BLaER1 treated with 17β-estradiol and CSF1 and Interleukin-3, amounts not matched to agents 10 nM and 100 nM (cell line): ENCODE data around the gene PHF8.

Experiments used
- H3K27ac ChIP-seq, 11 experiments: shearing (Covaris generic); formaldehyde crosslinking; 2 replicates each; pipeline ENCODE4 v1.8.1; 2022
- H3K27me3 ChIP-seq, 11 experiments: shearing (Covaris generic); formaldehyde crosslinking; 2 replicates each; pipeline ENCODE4 v1.8.1; 2022
- H3K36me3 ChIP-seq, 11 experiments: shearing (Covaris generic); formaldehyde crosslinking; 2 replicates each; pipeline ENCODE4 v1.8.1; 2022
- H3K4me1 ChIP-seq, 10 experiments: shearing (Covaris generic); formaldehyde crosslinking; 2 replicates each; pipeline ENCODE4 v1.8.1; 2022
- H3K4me2 ChIP-seq, 11 experiments: shearing (Covaris generic); formaldehyde crosslinking; 2 replicates each; pipeline ENCODE4 v1.8.1; 2022
- H3K4me3 ChIP-seq, 10 experiments: shearing (Covaris generic); formaldehyde crosslinking; 2 replicates each; pipeline ENCODE4 v1.8.1; 2022
- H3K9ac ChIP-seq, 11 experiments: shearing (Covaris generic); formaldehyde crosslinking; 2 replicates each; pipeline ENCODE4 v1.8.1; 2022
- H3K9me3 ChIP-seq, 11 experiments: shearing (Covaris generic); formaldehyde crosslinking; replicated peaks in 1 of 11; 2 replicates each; pipeline ENCODE4 v1.8.1; 2022
- H4K20me1 ChIP-seq, 11 experiments: shearing (Covaris generic); formaldehyde crosslinking; 2 replicates each; pipeline ENCODE4 v1.8.1; 2022
- Cebpa-rat ChIP-seq, 11 experiments: shearing (Covaris generic); IDR thresholded peaks; 2 replicates each; pipeline ENCODE4 v1.8.1; 2022

Gene PHF8

DNA sequence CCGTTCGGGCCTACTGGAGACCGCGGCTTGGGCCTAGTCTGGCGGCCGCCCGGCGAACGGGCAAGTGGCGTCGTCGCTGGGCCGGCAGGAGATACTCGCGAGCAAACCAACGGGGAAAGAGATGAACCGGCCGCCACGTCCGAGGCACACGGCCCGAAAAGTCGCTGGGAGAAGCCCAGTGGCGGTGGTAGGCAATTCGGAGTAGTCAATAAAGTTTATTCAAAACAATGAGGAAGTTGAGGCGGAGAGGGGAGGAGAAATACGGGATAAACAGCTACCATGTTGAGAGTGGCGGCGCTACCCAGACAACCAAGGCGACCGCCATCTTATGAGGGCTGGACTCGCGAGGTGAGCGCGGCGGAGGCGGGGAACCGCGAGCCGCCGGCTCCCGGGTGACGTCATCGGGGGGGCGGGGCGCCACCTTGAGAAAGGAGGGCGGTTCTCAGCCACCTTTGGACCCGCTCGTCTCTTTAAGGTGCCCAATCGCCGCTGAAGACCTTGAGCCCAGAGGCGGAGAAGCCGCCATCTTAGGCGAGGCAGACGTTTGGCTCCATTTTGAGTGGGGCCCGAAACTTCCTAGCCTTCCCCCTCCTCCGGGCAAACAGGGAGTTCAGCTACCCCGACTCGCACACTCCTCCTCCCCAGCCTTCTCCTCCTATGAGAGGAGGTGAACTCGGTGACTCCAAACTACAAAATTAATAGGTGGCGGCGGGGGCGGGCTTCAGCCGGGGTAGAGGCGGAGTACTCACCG, at the start of gene PHF8:
TSS of gene PHF8 (minus strand) at position 348 of the 751 bp plus-strand sequence. CDS start 1,745 bp downstream, outside the sequence.
- peaks cover 0 to 14% (median 11%) of the 10 kb centered on the region in 11 experiments; a peak in 12 of 22 replicates for H3K9me3 ChIP-seq

DNA sequence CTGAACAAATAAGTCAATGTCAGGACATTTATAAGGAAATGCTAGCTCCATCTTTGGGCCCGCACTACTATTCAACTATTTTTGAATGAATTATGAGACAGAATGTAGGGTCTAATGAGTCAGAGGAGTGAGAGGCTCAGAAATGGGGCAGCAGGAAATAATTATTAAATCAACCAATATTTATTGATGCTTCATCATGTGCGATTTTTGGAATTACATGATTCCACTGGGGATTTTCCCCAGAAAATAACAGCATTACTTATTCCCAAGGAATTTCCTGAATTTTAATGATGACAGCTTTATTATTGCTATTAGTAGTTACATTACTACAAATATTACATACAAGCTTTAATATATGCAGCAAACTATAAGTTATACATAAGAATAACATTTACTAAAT, 49.3 kb upstream of the PHF8 start:
- Histone ChIP-seq H3K4me3 (no peak overlapping the region), H3K4me2 (no peak overlapping the region), H3K9ac (no peak overlapping the region), H3K4me1 (no peaks in the 10 kb centered on the region), H4K20me1 (no peaks in the 10 kb centered on the region; a peak in 3 of 22 replicates), H3K27ac (no peak overlapping the region), H3K9me3 (no peaks in the 10 kb centered on the region), H3K27me3 (peaks cover 57 to 90% (median 85%) of the 10 kb centered on the region in 11 experiments), H3K36me3 (peaks cover 0 to 23% (median 11%) of the 10 kb centered on the region in 11 experiments; a peak in 10 of 22 replicates)
- TF ChIP-seq Cebpa-rat (IDR thresholded peaks at IDR 0.05) = no peak

More for the DNA sequence above, at the start of gene PHF8:
- Histone ChIP-seq H3K27me3 (peaks cover 37 to 78% (median 51%) of the 10 kb centered on the region in 11 experiments), H3K9ac (peak within 1 kb of the TSS; percentile 87 to 99 (median 96)), H4K20me1 (peaks cover 0 to 4% (median 0%) of the 10 kb centered on the region in 11 experiments; a peak in 5 of 22 replicates), H3K36me3 (peaks cover 12 to 31% (median 22%) of the 10 kb centered on the region in 11 experiments; a peak in 21 of 22 replicates), H3K27ac (peak within 1 kb of the TSS; percentile 87 to 98 (median 96)), H3K4me3 (peak within 1 kb of the TSS; percentile 64 to 81 (median 76)), H3K4me1 (peaks cover 0 to 19% (median 14%) of the 10 kb centered on the region in 10 experiments; a peak in 16 of 20 replicates), H3K4me2 (peak within 1 kb of the TSS; percentile 67 to 86 (median 76))
- TF ChIP-seq Cebpa-rat (IDR thresholded peaks at IDR 0.05) = no peak; a peak in 1 of 22 replicates

GRCh38 chrX:54093159-54093558, 48.9 kb upstream of the PHF8 start:
- no peak overlapping the region for H3K4me2 ChIP-seq
- H3K27ac ChIP-seq = no peak overlapping the region
- H3K36me3 ChIP-seq = peaks cover 0 to 23% (median 11%) of the 10 kb centered on the region in 11 experiments; a peak in 10 of 22 replicates
- H3K4me3 ChIP-seq = no peak overlapping the region
- no peak overlapping the region for H3K9ac ChIP-seq
- no peaks in the 10 kb centered on the region; a peak in 3 of 22 replicates for H4K20me1 ChIP-seq
- H3K9me3 ChIP-seq = no peaks in the 10 kb centered on the region
- H3K4me1 ChIP-seq = no peaks in the 10 kb centered on the region
- no peak for TF ChIP-seq Cebpa-rat (IDR thresholded peaks at IDR 0.05)
- H3K27me3 ChIP-seq = peaks cover 59 to 91% (median 87%) of the 10 kb centered on the region in 11 experiments

DNA sequence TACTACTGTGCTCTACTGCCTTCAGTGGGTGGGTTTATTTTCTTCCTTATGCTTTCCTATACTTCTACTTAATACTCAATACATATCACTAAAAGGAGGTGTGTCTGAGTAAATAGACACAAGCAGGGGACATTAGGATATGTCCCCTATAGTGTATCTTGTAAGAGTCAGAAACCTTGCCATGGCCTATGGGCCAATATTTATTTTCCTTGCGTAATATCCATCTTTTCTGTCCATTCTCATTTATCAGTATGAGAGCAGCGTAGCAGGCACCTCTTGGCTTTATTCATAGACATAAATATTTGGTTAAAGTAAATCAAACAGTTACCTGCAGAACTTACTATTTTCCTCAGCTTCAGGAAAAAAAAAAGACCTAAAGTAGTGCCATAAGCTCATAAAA, 46.6 kb upstream of the PHF8 start:
- no peak overlapping the region for H3K9ac ChIP-seq
- peaks cover 69 to 100% (median 96%) of the 10 kb centered on the region in 11 experiments for H3K27me3 ChIP-seq
- H4K20me1 ChIP-seq = no peaks in the 10 kb centered on the region; a peak in 3 of 22 replicates
- H3K4me2 ChIP-seq = no peak overlapping the region
- TF ChIP-seq Cebpa-rat (IDR thresholded peaks at IDR 0.05) = no peak
- H3K27ac ChIP-seq = no peak overlapping the region
- H3K4me3 ChIP-seq = no peak overlapping the region
- H3K36me3 ChIP-seq = peaks cover 0 to 23% (median 13%) of the 10 kb centered on the region in 11 experiments; a peak in 12 of 22 replicates
- H3K4me1 ChIP-seq = no peaks in the 10 kb centered on the region
- H3K9me3 ChIP-seq = no peaks in the 10 kb centered on the region

DNA sequence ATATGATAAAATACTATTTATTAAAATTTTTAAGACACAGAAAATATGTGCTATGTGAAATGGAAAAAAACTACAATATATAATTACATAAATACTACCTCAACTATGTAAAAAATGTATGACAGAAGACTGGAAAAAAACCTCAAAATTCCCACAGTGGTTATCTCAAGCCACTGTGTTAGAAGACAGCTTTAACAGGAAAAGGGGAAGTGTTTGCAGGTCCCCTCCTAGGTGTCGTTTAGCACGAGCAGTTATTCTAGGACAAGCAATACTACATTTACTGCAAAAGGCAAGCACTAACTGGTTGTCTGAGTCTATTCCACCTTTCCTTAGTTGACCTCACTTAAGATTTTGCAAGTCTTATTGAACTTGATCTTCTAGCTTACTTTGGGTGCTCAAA, 44.9 kb upstream of the PHF8 start:
- no peak overlapping the region for H3K4me2 ChIP-seq
- H3K36me3 ChIP-seq = peaks cover 5 to 40% (median 17%) of the 10 kb centered on the region in 11 experiments; a peak in 16 of 22 replicates
- H3K9me3 ChIP-seq = no peaks in the 10 kb centered on the region
- no peak overlapping the region for H3K27ac ChIP-seq
- H3K4me1 ChIP-seq = no peaks in the 10 kb centered on the region
- no peaks in the 10 kb centered on the region; a peak in 3 of 22 replicates for H4K20me1 ChIP-seq
- no peak overlapping the region for H3K4me3 ChIP-seq
- peaks cover 75 to 100% (median 92%) of the 10 kb centered on the region in 11 experiments for H3K27me3 ChIP-seq
- H3K9ac ChIP-seq = no peak overlapping the region
- no peak for TF ChIP-seq Cebpa-rat (IDR thresholded peaks at IDR 0.05)

GRCh38 chrX:54087661-54088060, 43.4 kb upstream of the PHF8 start:
- Histone ChIP-seq H3K4me2 (no peak overlapping the region), H4K20me1 (no peaks in the 10 kb centered on the region; a peak in 4 of 22 replicates), H3K27ac (no peak overlapping the region), H3K9ac (no peak overlapping the region), H3K27me3 (peaks cover 67 to 100% (median 93%) of the 10 kb centered on the region in 11 experiments), H3K4me1 (no peaks in the 10 kb centered on the region), H3K9me3 (no peaks in the 10 kb centered on the region), H3K36me3 (peaks cover 5 to 45% (median 17%) of the 10 kb centered on the region in 11 experiments; a peak in 16 of 22 replicates), H3K4me3 (no peak overlapping the region)
- TF ChIP-seq Cebpa-rat (IDR thresholded peaks at IDR 0.05) = no peak

DNA sequence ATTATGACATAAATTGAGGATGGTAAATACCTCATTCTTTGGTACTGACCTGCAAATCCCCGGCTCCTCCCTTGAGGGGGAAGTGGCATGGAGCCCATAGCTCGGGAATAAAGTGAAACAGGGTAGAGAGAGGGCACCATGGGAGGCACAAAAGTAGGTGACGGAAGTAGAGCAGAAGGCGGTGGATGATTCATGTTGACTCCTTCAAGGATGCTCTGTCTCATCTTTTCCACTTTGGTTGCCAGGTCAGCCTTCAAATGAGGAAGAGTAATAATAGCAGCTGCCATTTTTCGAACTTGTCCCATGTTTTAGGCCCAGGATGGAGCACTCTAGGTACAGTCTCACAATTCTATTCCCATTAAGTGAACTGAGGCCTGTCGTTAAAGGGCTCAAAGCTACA, 41.4 kb upstream of the PHF8 start:
- no peak overlapping the region for H3K4me3 ChIP-seq
- no peaks in the 10 kb centered on the region for H3K4me1 ChIP-seq
- TF ChIP-seq Cebpa-rat (IDR thresholded peaks at IDR 0.05) = no peak
- peaks cover 5 to 52% (median 19%) of the 10 kb centered on the region in 11 experiments; a peak in 17 of 22 replicates for H3K36me3 ChIP-seq
- H3K9me3 ChIP-seq = no peaks in the 10 kb centered on the region
- H3K27me3 ChIP-seq = peaks cover 52 to 100% (median 92%) of the 10 kb centered on the region in 11 experiments
- H3K9ac ChIP-seq = no peak overlapping the region
- H3K27ac ChIP-seq = no peak overlapping the region
- no peak overlapping the region for H3K4me2 ChIP-seq
- H4K20me1 ChIP-seq = no peaks in the 10 kb centered on the region; a peak in 3 of 22 replicates

DNA sequence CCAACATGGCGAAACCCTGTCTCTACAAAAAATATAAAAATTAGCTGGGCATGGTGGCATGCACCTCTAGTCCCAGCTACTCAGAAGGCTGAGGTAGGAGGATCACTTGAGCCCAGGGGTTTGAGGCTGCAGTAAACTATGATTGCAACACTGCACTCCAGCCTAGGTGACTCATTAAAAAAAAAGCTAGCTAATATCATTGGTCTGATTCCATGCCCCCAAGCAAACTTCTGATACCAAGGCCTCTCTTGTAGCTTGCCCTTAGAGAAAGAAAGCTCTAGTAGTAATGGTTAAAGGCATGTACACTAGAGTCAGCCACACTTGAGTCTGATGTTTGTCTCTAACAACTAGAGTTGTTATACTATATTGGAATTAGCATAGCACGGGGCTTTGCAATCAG, 32.6 kb upstream of the PHF8 start:
- Histone ChIP-seq H3K4me2 (no peak overlapping the region), H3K36me3 (peaks cover 0 to 53% (median 12%) of the 10 kb centered on the region in 11 experiments; a peak in 10 of 22 replicates), H3K4me1 (no peaks in the 10 kb centered on the region), H3K4me3 (no peak overlapping the region), H3K27ac (no peak overlapping the region), H3K9ac (no peak overlapping the region), H3K27me3 (peaks cover 12 to 85% (median 69%) of the 10 kb centered on the region in 11 experiments; a peak in 21 of 22 replicates), H4K20me1 (no peaks in the 10 kb centered on the region), H3K9me3 (no peaks in the 10 kb centered on the region)
- no peak for TF ChIP-seq Cebpa-rat (IDR thresholded peaks at IDR 0.05)

GRCh38 chrX:54074826-54075225, 30.6 kb upstream of the PHF8 start:
- TF ChIP-seq Cebpa-rat (IDR thresholded peaks at IDR 0.05) = no peak
- Histone ChIP-seq H3K4me3 (no peak overlapping the region), H4K20me1 (no peaks in the 10 kb centered on the region), H3K27ac (no peak overlapping the region), H3K4me2 (no peak overlapping the region), H3K4me1 (no peaks in the 10 kb centered on the region), H3K27me3 (peaks cover 26 to 83% (median 69%) of the 10 kb centered on the region in 11 experiments), H3K9me3 (no peaks in the 10 kb centered on the region), H3K9ac (no peak overlapping the region), H3K36me3 (peaks cover 0 to 36% (median 11%) of the 10 kb centered on the region in 11 experiments; a peak in 9 of 22 replicates)
